Activated T-cell treated with anti-CD3 and anti-CD28 coated beads, Interleukin-2, amount 50 U/mL, for 48 hours (primary cell): Measurements from ENCODE around the gene SLC37A2.
A peak's percentile ranks its signal among the peaks of the same experiment; 100 is the strongest.
"Not testable (repeated sequence)": the region's sequence is repeated elsewhere in the genome, so short reads cannot be mapped to it uniquely, and the experiment has no call there.

ENCODE experiments used
- DNase-seq, 2 experiments: peaks; one replicate each; pipeline ENCODE4 v3.0.0-alpha.2; 2020

The SLC37A2 gene

GRCh38 chr11:125062931-125063428 lies at the start of gene SLC37A2:
Gene SLC37A2 (plus strand): TSS chr11:125063305. CDS start chr11:125063368, 63 bp downstream.
- DNase-seq = peak; percentile 54 to 63

DNA sequence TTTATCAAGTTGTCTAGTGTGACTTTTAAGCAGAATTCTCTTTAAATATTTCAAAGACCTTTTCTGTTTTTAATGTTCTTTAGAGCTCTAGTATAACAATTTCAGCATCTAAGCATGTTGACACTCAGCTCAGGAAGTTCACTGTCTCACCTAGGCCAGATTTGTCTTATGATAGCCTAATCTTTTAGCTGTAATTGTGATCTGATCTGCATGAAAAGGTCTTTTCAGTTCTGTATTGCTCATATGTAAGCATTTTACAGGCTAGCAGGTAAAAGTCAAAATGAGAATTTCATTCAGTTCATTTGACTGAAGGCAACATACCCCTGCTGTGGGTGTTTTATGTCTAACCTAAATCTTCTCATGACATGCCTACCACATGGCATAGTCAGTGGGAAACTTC lies 46.7 kb upstream of the SLC37A2 start:
- DNase-seq = no peak

DNA sequence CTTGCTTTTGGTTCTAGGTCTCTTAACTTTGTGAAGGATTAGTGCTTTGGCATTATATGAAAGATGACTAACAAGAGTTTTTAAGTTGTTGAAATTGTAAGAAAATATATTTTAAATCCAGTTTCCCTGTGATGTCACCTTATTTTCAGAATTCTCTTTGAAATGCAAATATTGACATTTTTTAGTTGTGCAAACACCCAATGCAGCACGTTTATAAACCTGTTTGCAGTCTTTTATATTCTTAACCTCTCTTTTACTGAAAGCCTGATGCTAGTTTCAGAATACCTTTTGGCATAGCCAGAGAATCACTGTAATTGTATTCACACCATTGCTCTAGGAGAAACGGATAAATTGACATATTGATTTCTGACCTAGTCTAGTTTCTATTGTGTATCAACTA lies 42.8 kb upstream of the SLC37A2 start:
- DNase-seq = no peak

- no peak for DNase-seq
These were observed 40.6 kb upstream of the SLC37A2 start for GRCh38 chr11:125022551-125022950.

GRCh38 chr11:125025968-125026367 lies 37.1 kb upstream of the SLC37A2 start:
- no peak for DNase-seq

- DNase-seq = not testable (repeated sequence)
These were observed 33.7 kb upstream of the SLC37A2 start for GRCh38 chr11:125029431-125029830.

DNA sequence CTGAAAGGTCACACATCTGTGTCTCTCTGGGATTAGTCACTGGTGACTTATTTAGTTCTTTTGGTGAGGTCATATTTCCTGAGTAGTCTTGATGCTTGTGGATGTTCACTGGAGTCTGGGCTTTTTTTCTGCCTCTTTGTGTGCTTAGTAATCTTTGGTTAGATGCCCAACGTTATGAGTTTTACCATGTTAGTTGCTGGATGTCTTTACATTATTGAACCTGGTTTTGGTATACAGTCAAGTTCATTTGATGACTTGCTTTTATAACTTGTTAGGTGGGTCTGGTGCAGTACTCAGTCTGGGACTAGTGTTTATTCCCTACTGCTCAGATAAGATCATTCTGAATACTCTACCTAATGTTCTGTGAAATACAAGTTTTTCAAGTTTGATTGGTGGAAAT lies 26.2 kb upstream of the SLC37A2 start:
- DNase-seq = no peak

GRCh38 chr11:125049164-125049792 lies 13.8 kb upstream of the SLC37A2 start:
- DNase-seq = no peak

GRCh38 chr11:125052047-125052446 lies 11.1 kb upstream of the SLC37A2 start:
- no peak for DNase-seq

DNA sequence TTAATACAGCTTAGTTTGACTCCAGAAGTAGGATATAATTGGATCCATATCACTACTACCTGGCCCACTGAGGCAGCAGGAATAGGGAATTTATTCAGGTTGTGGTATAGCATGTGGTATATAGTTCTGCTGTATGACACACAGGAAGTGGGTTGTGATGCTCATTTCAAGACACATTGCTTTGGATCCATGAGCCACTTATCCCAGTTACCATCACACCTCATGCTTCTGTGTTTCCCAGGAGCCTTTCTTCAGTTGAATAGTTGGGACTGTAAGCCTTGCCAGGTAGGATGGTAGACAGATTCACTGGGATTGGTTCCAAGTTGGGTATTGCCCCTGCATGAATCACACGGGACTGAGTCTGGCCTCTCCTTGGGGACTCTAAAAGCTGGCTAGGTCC lies 9.9 kb upstream of the SLC37A2 start:
- DNase-seq = no peak

GRCh38 chr11:125055107-125055715 lies 7.9 kb upstream of the SLC37A2 start:
- no peak for DNase-seq

DNA sequence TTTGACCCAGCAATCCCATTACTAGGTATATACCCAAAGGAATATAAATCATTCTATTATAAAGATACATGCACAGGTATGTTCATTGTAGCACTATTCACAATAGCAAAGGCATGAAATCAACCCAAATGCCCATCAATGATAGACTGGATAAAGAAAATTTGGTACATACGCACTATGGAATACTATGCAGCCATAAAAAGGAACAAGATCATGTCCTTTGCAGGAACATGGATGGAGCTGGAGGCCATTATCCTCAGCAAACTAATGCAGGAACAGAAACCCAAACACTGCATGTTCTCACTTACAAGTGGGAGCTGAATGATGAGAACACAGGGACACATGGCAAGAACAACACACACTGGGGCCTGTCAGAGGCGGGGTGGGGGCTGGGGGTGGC lies 7.0 kb upstream of the SLC37A2 start:
- DNase-seq = not testable (repeated sequence)

DNA sequence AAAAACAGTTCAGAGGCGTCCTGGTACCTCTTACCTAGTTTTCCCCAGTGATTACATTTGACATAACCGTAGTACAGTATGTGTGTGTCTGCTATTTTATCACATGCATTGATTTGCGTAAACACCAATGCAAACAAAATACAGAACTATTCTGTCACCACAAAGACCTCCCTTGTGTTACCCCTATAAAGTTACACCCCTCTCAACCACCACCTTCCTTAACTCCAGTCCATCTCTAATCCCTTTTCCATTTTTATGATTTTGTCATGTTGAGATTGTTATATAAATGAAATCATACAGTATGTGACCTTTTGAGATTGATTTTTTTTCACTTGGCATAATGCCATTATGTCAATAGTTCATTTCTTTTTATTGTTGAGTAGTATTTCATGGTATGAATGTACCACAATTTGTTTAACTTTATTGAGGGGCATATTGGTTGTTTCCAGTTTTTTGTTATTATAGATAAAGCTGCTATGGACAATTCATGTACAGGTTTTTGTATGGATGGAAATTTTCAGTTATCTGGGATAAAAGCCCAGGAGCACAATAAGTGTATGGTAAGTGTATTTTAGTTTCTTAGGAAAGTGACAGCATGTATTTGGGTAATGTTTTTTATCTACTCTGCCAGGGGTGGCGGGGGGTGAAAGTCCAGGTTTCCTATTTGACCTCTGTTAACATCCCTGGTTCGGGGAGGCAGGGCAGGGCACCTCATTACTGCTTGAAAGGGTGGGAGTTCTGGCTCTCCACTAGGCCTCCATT lies 6.0 kb upstream of the SLC37A2 start:
- no peak for DNase-seq

DNA sequence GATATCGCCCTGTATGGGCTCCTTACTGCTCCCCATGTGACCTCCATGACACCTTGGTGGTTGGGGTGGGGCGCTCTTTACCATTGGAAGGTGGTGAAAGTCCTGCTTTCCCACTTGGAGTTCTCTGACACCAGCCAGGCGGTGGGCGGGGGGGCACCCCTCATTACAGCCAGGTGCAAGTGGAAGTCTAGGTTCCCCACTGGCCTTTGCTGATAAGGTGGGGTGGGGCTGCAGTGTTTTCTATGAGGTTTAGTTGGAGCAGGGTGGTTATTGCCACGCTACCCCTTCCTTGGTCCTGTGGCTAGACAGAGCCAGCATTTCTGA lies 5.5 kb upstream of the SLC37A2 start:
- no peak for DNase-seq

GRCh38 chr11:125061281-125061680 lies 1.8 kb upstream of the SLC37A2 start:
- peak; percentile 14 to 16 for DNase-seq

DNA sequence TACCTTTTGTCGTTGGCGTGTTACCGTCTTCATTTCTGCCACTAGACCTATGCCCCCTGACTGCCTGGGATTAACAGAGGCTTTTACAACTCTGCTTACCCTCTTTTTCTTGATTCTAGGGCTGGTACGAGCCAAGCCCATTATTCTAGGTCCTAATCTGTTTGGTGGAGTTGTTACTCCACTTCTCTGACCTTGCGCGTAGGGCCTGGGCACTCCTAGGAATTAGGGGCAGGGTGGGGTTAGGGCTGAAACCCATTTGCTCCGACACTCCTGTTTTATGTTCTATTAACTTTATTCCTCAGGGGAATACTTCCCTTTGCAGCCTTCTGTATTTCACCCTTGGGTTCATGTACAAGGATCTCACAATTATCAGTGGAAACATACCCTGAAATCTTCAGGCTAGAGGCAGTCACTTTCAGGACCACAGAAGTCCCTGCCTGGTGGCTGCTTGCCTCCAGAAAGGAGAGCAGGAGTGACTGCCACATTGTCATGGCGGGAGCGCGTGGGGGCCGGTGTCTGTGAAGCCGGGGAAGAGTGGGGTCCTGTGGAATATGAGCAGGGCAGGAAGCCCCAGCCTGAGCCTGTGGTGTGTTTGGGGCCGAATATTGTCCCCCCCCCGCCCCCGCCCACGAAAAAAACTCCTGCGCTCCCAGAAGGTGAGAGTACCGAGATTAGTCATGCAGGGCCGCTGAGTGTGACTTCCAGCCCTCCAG lies 731 bp upstream of the SLC37A2 start:
- DNase-seq = no peak

GRCh38 chr11:125063429-125064043 lies 431 bp downstream of the SLC37A2 start:
- peak; percentile 24 to 31 for DNase-seq

GRCh38 chr11:125064070-125064469 lies 965 bp downstream of the SLC37A2 start:
- no peak for DNase-seq

DNA sequence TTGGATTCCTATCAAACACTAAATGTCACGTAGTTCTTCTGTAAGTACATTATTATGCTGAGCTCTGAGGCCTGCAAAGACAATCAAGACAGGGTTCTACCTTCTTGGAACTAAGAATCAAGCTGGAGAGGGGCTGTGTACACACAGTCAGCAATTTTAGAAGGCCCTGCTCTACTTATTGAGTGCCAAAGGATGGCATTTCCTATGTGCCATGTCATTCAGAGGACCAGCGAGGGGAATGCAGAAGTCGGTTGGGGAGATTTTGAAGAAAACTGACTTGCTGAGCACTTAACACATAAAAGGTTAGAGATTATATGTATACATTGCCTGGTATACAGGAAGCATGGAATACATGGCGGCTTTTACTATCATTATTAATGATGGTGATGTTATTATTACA lies 5.3 kb downstream of the SLC37A2 start:
- no peak for DNase-seq

DNA sequence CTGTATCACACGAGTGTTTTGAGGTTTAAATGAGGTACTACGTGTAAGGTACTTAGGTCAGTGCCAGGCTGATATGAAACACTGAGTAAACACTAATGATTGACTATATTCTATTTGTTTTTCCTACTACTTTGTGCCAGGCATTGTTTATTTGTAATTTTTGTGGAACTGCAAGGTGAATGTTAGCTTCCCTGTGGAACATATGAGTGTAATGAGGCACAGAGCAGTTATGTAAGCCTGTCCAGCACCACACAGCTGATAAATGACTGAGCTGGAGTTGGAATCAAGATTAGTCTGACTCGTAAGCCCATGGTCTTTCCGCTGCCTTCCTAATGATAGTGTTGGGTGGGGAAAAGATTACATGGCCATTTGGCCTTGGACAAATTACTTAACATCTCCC lies 5.9 kb downstream of the SLC37A2 start:
- no peak for DNase-seq

GRCh38 chr11:125069796-125070195 lies 6.7 kb downstream of the SLC37A2 start:
- peak; percentile 5 to 15 for DNase-seq

DNA sequence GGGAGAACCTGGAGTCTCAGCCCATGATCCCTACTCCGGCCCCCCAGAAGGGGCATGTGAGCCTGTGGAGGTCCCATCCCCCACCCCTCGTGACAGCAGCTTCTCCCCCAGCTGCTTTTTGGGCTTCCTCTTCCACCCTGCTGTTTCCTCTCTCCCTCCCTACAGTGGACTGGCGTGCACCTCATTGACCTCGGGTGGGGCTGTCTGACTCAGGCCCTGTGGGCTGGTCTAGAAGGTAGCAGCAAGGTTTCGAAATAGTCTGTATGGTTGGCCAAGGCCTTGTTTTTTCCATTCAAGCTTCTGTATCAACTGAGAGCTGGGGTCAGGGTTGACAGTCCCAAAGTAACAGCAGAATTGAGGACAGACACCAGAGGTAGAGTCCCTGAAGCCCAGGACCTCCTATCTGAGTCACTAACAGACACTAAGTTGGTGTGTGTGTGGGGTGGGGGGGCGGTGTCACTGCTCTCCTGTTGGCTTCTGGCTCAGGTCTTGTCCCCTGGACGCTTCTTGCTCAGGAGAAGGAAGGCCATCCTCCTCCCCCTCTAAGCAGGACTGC lies 7.7 kb downstream of the SLC37A2 start:
- peak; percentile 34 to 46 for DNase-seq

GRCh38 chr11:125071435-125071834 lies 8.3 kb downstream of the SLC37A2 start:
- peak in 1 of 2 experiments; percentile 15 for DNase-seq
